H1 (cell line): Measurements from ENCODE around the gene RINT1.

ENCODE experiments used
- ASH2L ChIP-seq: fragments of 200-600, 300-600 bp; sonication (generic); IDR thresholded peaks from one replicate; pipeline ENCODE4 v1.7.1; 2017; ENCODE audit warnings: low read length
- BCL11A ChIP-seq, 2 experiments: IDR thresholded peaks; one replicate each; pipeline ENCODE4 v1.6.1; 2011; ENCODE audit warnings: low read depth in 2 of 2, low read length in 2 of 2, mild to moderate bottlenecking in 2 of 2
- CTBP2 ChIP-seq: IDR thresholded peaks from 2 replicates; pipeline ENCODE4 v1.7.0; 2011; ENCODE audit warnings: borderline replicate concordance, mild to moderate bottlenecking, moderate library complexity, mixed read lengths, low read length; ENCODE audit not compliant: insufficient read depth, insufficient read length
- JUND ChIP-seq: IDR thresholded peaks from 2 replicates; pipeline ENCODE4 v1.6.1; 2011; ENCODE audit warnings: mild to moderate bottlenecking, improper control_type of control experiment, low read length
- NRF1 ChIP-seq: IDR thresholded peaks from 2 replicates; pipeline ENCODE4 v1.6.1; 2011; ENCODE audit warnings: mild to moderate bottlenecking, low read depth, low read length, improper control_type of control experiment
- PHF8 ChIP-seq: fragments of 200-600 bp; sonication (generic); conservative IDR thresholded peaks from 2 replicates; pipeline ENCODE4 v1.7.1; 2012; ENCODE audit warnings: low read depth, mild to moderate bottlenecking, inconsistent platforms, low read length, moderate library complexity
- POLR2A ChIP-seq, 2 experiments: IDR thresholded peaks; 1 replicate in 1 of 2; 2 replicates in 1 of 2; pipeline ENCODE4 v1.6.1; 2011; ENCODE audit warnings: low read depth in 2 of 2, low read length in 2 of 2, mild to moderate bottlenecking in 2 of 2; ENCODE audit errors: control extremely low read depth in 1 of 2
- RFX5 ChIP-seq: IDR thresholded peaks from 2 replicates; pipeline ENCODE4 v1.6.1; 2011; ENCODE audit warnings: low read depth, low read length, improper control_type of control experiment, borderline replicate concordance
- TF ChIP-seq, protein P1 (sequence below), 3 experiments: IDR thresholded peaks; 1 replicate in 2 of 3; 2 replicates in 1 of 3; pipeline versions ENCODE4 v1.5.1 to v1.6.1; 2011; ENCODE audit warnings: low read length in 3 of 3, mild to moderate bottlenecking in 3 of 3, inconsistent platforms in 2 of 3, low read depth in 1 of 3, moderate library complexity in 1 of 3; ENCODE audit not compliant: insufficient read depth in 1 of 3; ENCODE audit errors: control extremely low read depth in 1 of 3

DNA sequence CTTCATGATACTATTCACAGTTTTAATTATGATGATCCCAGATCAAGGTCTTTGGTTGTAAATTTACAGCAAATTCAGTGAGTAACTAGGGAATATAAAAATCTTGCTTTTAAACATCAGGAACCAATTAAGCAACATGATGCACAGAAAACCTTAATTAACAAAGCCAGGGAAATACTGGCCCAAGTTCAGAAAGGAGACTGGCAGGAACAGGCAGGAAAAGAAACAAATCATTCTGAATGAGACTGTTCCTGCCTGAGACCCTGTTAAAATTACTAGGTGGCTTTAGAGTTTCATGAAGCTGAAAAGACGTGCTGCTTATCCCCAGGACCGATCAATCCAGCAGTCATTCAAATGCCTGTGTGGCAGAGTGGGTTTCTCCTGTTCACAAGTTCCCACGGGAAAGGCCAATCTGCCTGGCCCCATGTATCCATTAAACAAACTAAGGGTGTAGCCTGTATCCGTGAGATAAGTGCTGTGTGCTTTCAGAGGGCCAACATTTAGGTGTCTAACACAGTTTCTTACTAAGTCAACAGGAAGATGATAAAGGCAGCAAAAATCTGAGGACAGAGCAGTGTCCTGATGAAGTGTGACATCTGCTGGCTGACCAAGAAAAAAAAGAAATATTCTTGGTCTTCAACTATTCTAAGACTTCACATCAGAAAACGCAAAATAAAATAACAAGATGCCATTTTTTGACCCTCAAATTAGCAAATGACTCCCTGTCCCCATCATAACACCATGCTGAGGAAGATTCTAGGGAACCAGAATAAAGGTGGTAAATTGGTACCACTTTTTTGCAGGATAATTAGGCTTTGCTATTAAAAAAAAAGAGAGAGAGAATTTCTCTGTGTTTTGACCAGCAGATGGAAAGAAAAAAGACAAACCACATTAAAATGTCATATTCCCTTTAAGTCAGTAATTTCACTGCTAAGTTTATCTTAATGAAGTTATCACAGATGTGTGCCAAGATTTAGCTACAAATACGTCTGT is 44.1 kb upstream of the RINT1 start:
- TF ChIP-seq JUND (no peak), ASH2L (no peak), RFX5 (no peak), POLR2A (IDR thresholded peaks at IDR 0.05; ENCODE audit: control extremely low read depth in 1 of 2, low read depth in 2 of 2, low read length in 2 of 2) (no peak), CTBP2 (no peak), NRF1 (no peak), BCL11A (IDR thresholded peaks at IDR 0.05; ENCODE audit: low read depth in 2 of 2, low read length in 2 of 2) (no peak), PHF8 (no peak)
- TF ChIP-seq, protein P1, sequence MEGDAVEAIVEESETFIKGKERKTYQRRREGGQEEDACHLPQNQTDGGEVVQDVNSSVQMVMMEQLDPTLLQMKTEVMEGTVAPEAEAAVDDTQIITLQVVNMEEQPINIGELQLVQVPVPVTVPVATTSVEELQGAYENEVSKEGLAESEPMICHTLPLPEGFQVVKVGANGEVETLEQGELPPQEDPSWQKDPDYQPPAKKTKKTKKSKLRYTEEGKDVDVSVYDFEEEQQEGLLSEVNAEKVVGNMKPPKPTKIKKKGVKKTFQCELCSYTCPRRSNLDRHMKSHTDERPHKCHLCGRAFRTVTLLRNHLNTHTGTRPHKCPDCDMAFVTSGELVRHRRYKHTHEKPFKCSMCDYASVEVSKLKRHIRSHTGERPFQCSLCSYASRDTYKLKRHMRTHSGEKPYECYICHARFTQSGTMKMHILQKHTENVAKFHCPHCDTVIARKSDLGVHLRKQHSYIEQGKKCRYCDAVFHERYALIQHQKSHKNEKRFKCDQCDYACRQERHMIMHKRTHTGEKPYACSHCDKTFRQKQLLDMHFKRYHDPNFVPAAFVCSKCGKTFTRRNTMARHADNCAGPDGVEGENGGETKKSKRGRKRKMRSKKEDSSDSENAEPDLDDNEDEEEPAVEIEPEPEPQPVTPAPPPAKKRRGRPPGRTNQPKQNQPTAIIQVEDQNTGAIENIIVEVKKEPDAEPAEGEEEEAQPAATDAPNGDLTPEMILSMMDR (IDR thresholded peaks at IDR 0.05; ENCODE audit: control extremely low read depth in 1 of 3, insufficient read depth in 1 of 3, low read depth in 1 of 3, low read length in 3 of 3), result no peak
